NCI-H1092 (cell line): ENCODE measurements around the gene LRCOL1.

Experiments
- DNase-seq: peaks from one replicate; lab custom pipeline; 2025; lab: John Stamatoyannopoulos, UW

The LRCOL1 gene

DNA sequence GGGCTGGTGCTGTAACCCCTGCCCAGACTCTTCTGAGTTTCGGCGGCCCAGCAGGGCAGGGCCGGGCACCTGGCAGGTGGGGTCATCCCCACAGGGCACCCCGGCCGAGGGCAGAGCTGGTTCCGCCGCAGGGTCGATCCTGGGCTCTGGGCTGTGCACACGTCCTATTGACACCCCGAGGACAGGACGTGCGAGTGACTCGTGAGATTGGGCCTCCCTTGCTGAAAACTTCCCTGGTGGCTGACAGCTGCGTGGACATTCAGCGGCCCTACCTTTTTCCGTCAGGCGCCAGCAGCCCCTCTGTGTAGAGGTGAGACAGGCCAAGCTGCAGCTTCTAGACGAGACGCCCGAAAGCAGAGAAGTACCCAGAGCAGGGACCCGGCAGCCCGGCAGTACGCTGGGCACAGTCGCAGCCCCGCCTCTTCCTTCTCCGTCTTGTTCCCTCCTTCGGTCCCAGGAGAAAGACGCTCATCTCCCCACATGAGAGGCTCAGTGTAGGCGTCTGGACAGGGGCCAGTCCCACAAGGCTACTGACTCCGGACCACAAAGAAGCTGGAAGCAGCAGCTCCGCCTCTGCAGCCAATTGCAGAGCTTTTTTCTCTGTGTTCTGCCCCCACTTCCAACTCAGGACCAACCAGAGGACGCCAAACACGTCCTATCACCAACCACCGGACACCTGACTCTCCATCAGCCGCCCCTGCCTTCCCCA lies at the start of gene LRCOL1:
Gene LRCOL1, minus strand, starts transcription at position 532 of the 709 bp plus-strand sequence. CDS start 4,331 bp downstream, outside the sequence.
- no peak for DNase-seq

DNA sequence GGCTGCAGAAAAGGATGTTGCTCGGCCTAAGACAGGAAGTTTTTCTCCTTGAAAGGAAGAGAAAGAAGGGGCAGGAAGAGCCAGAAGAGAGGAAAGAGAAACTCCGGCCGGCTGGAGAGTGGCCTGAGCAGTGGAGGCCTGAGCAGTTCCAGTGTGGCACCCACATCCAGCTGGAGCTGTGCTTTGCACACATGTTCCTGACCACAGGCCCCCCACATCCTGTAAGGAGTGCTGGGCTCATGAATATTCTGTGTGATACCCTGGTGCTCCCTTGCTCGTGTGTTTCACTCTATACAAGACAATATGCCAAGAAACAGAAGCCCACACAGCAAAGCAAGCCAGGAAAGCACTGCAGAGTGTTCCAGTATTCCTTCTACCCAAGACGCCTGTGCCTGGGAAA lies 49.7 kb upstream of the LRCOL1 start:
- no peak for DNase-seq

DNA sequence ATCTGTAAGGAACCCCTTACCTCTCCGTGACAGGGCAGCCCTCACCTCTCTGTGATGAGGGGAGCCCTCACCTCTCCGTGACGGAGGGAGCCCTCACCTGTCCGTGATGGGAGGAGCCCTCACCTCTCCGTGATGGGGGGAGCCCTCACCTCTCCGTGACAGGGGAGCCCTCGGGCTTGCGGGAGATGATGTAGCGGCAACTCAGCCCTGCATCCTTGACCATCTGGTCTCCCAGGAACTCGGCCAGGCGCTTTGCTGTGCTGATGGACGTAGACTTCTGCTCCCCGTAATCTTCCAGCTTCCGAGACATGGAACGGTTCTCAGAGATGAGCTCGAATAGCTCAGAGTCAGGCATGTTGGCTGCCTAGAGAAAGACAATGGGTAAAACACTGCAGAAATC lies 48.8 kb upstream of the LRCOL1 start:
- no peak for DNase-seq

DNA sequence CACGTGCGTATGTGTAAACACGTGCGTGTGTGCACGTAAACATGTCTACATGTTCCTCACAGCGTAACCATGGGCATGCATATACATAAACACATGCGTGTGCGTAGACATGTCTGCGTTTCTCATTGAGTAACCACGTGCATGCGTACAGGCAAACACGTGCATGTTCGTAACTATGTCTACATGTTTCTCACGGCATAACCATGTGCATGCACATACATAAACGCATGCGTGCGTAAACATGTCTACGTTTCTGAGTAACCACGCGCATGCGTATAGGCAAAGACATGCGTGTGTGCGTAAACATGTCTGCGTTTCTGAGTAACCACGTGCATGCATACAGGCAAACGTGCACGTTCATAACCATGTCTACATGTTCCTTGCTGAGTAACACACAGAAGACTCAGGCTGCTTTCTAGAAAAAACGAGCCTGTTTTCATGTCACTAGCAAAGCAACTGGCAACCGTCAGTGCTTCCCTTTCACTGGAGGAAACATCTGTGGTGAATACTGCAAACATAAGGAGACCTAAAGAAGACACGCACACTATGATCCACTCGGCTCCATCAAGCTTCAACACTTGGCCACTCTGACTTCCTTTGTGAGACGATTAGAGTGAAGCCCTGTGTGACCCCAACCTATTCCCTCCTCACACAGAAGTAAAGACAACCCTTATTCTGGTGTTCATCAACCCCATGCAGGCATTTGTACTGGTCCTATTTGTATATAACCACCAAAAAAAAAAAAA lies 47.9 kb upstream of the LRCOL1 start:
- no peak for DNase-seq

- DNase-seq: no peak
Observed at GRCh38 chr12:132657004-132657727, 46.8 kb upstream of the LRCOL1 start.

DNA sequence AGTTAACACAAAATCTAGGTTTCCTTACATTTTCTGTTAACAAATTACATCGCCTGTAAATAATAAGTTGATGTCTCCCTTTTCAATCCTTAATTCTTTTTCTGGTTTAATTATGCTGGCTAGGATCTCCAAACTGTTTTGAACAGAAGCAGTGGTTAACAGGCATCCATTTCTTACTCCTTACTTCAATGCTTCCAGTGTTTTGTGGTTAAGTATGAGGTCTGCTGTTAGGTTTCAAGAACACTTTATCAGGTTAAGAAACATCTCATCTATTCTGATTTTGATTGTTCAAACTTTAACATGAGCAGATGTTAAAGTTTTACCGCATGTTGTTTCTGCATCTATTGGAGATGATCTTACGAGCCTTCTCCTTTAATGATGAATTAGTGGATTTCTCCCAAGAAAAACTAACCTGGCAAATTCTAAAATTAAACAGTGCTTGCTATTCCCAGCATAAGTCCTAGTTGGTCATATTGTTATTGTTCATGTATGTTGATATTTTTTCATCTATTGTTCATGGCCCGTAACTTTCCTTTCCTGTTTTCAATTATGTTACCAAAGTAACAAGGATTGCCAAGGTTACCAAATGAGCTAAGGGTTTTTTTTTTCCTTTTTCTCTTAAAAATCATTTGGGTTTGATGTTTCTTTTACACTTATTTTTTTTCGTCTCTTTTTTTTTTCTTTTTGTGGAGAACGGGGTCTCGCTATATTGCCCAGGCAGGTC lies 43.3 kb upstream of the LRCOL1 start:
- DNase-seq: no peak

DNA sequence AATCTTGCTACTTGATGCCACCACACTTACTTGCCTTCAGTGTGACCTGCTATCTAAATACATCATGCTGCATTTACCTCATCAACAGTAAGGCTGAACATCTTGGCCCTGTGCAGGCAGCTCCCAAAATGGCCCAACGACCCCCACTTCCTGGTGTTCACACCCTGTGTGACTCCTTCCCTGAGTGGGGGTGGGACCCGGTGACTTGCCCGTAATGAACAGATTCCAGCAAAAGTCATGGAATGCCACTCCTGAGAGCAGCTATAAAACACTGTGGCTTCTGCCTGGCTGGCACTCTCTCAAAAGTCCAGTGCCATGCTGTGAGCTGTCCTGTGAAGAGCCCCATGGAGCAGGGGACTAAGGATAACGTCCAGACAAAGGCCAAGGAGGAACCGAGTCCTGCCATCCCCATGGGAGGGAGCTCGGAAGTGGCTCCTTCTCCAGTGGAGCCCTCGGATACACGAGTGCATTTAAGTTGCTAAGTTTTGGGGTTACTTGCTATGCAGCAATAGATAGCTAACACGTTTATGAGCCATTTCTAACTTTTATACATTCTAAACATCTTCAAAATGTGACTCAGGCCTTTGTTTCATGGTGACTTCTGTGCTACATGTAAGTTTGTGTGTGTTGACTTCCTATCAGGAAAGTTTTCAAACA lies 41.2 kb upstream of the LRCOL1 start:
- DNase-seq: no peak

- DNase-seq: no peak
Observed at GRCh38 chr12:132649226-132649945, 39.0 kb upstream of the LRCOL1 start.

- DNase-seq: no peak
Observed at GRCh38 chr12:132648616-132649225, 38.3 kb upstream of the LRCOL1 start.

GRCh38 chr12:132647858-132648257 lies 37.5 kb upstream of the LRCOL1 start:
- DNase-seq: no peak

GRCh38 chr12:132646850-132647249 lies 36.5 kb upstream of the LRCOL1 start:
- no peak for DNase-seq

GRCh38 chr12:132642846-132643835 lies 32.8 kb upstream of the LRCOL1 start:
- DNase-seq: no peak

DNA sequence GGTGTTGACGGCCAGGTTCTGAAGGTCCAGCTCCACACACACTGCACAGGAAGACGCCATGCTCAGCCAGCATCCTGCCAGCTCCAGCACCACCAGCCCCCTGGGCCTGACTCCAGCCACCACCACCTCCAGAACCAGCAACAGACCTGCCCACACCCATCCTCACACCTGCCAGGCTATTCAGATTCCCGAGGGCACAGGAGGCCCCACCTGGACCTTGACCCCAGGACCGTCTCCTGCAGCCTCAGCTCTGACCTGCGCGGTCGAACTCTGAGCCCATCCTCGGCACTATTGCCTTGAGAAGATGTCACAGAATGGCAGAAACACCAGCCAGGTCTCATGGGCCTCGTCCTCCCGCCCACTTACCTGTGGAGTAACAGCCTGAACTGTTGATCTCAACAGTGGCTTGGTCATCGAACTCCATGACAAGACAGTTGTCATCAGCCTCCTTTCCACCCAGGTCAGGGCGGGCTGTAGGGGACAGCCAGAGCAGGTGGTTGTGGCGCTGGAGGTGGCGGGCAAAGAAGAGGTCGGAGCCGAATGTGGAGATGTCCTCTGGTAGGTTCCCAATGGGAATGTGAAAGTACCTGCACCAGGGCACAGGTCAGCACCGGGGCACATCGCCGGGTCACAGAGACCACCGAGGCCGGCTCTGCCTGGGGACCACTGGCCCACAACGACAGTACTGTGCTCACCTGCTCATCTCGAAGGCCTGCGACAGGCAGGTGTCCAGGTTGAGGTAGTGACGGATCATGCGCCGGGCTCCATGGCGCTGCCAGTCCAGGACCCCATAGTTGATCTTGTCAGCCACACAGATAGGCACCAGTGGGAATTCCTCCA lies 31.6 kb upstream of the LRCOL1 start:
- DNase-seq: no peak

GRCh38 chr12:132640936-132641335 lies 30.6 kb upstream of the LRCOL1 start:
- no peak for DNase-seq

GRCh38 chr12:132639956-132640520 lies 29.7 kb upstream of the LRCOL1 start:
- no peak for DNase-seq

GRCh38 chr12:132638541-132639408 lies 28.4 kb upstream of the LRCOL1 start:
- DNase-seq: no peak

GRCh38 chr12:132637811-132638210 lies 27.4 kb upstream of the LRCOL1 start:
- no peak for DNase-seq
